ENCODE data around the gene BCDIN3D. TPM values are rescaled to one million over a fixed set of nuclear protein-coding genes. Genes with fewer than 3 reads are reported as not detected.

Gene BCDIN3D
- total RNA-seq, 1 experiment from 2014 or later, result 6.2 TPM

DNA sequence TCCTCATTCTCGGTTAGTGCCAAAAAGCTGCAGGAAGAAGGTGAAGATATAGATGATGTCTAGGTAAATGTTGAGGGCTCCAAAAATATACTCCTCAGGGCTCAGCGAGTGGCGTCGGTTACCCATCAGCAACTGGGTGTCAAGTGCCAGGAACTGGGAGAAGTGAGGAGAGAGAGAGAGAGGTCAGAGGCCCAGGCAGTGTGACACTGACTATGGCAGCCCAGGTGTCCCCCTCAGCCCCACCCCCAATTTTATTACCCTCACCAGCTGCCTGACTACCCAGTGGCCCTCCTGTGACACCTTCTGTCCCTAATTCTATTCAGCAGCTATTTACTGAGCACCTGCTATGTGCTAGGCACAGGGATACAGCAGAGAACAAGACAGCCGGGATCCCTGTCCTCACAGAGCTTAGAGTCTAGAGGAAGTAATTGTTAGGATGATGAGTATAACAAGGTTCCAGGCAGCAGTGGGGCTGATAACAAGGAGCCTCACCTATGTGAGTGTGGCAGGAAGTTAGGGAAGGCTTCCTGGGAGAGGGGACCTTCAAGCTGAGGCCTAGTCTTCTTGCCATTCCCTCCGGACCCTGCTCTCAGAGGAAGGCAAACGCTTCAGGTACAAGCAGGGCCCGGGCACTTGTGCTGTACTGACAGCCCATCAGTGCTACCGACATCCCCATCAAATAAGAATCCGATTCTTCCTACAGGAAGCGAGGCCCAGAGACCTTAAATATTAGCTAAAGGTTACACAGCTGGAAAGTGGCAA is 27.8 kb upstream of the BCDIN3D start:
- no peaks in the 10 kb centered on the region for H3K36me3 Mint-ChIP-seq (ENCODE audit: insufficient read depth, unreplicated experiment)
- no peak for DNase-seq (ENCODE audit: unreplicated experiment)
- no TSS peak for BruUV-seq (replicated peaks)
- peaks cover 12% of the 10 kb centered on the region for H3K27me3 Mint-ChIP-seq (ENCODE audit: insufficient read depth, unreplicated experiment)
- TF ChIP-seq CTCF (IDR thresholded peaks at IDR 0.05; ENCODE audit: unreplicated experiment), result no peak
- no peaks in the 10 kb centered on the region for H3K9me3 Mint-ChIP-seq (ENCODE audit: unreplicated experiment)
- no peak overlapping the region for H3K4me3 Mint-ChIP-seq (ENCODE audit: unreplicated experiment)
- H3K4me1 Mint-ChIP-seq (ENCODE audit: insufficient read depth, unreplicated experiment), result peaks cover 10% of the 10 kb centered on the region
- CTCF ChIA-PET, result interaction anchor here (0.6 to 6.4 kb wide), 5 partner anchors 74 to 773 kb away, joined by 3 to 59 read pairs (median 3); no protein-coding TSS in a partner anchor
- intact Hi-C loops (cut with micrococcal nuclease), result no loop called here
- POLR2A ChIA-PET, result no interaction called here
- H3K27ac Mint-ChIP-seq (ENCODE audit: low read depth, unreplicated experiment), result no peak overlapping the region

DNA sequence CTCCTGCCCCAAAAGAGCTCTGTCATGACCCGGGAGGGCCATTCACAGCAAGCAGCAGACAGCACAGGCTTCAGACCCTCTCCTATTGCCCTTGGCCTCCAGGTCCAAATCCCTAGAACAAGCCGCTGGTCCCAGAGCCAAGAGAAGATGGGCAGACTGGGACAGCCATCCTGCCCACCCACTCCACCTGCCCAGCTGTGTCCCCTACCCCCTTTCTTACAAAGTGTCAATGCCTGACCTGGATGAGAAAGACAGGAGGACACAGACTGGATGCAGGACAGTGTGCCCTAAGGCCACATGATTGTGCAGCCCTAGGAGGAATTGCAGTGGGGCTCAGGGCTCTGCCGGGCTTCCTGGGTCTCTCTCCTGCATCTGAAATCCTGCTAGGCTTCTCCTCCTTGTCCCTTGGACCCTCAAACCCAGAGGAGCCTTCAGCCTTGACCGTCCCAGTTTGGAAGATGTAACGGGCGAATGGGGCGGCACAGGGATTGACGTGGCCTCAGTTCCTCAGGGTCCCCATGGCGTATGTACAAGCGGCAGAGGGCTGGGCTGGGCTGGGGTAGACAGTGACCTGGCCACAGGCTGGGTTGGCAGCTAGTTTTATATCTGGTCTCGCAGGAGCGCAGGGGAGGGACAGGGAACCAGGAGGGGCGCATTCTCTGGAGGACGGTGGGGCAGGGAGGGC is 27.1 kb upstream of the BCDIN3D start:
- no peak for DNase-seq (ENCODE audit: unreplicated experiment)
- Mint-ChIP-seq H3K27me3 (ENCODE audit: insufficient read depth, unreplicated experiment) (peaks cover 14% of the 10 kb centered on the region), H3K4me1 (ENCODE audit: insufficient read depth, unreplicated experiment) (peaks cover 10% of the 10 kb centered on the region), H3K4me3 (ENCODE audit: unreplicated experiment) (no peak overlapping the region), H3K36me3 (ENCODE audit: insufficient read depth, unreplicated experiment) (no peaks in the 10 kb centered on the region), H3K9me3 (ENCODE audit: unreplicated experiment) (no peaks in the 10 kb centered on the region), H3K27ac (ENCODE audit: low read depth, unreplicated experiment) (no peak overlapping the region)
- no peak for TF ChIP-seq CTCF (IDR thresholded peaks at IDR 0.05; ENCODE audit: unreplicated experiment)
- intact Hi-C loops (cut with micrococcal nuclease), result no loop called here
- ChIA-PET POLR2A (no interaction called here), CTCF (interaction anchor here (1.0 to 6.4 kb wide), 6 partner anchors 73 to 199 kb away, joined by 3 to 59 read pairs (median 15); no protein-coding TSS in a partner anchor)
- BruUV-seq (replicated peaks), result no TSS peak

DNA sequence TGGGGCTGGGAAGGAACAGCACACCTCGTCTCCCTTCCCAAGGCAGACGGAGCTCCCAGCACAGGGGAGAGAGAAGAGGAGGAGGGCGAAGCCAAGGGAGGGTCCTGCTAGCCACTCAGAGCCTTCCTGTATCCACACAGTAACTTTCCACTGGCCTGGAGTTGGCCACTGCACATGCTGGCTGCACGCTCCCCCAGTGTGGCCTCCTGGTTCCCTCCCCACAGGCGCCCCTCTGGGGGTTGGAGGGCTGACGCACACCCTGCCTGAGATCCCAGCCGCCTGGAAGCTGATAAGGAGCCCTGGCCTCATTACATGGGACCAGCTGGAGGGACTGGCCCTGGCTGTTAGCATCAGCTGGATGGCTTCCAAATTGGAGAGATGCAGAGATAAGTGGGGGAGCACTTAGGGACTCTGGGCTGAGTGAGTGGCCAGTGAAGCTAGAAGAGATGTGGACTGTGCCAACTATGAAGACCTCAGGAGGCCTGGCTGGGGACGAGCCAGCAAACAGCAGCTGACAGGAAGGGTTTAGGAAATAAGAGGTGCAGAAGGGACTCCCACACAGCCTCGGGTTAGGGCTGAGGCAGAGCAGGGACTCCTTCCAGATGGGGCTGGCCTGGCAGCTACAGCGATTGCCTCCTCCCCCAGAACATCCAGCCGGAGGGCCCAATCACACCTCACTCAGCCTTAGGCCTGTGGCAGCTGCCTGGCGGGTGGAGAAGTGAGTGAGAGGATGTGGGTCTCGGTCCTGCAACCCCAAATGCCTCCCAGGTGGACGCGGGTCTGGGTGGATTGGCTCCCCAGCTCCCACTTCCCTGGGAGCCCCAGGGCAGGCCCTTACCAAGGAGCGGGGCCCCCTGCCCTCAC is 26.3 kb upstream of the BCDIN3D start:
- Mint-ChIP-seq H3K27ac (ENCODE audit: low read depth, unreplicated experiment) (no peak overlapping the region), H3K9me3 (ENCODE audit: unreplicated experiment) (no peaks in the 10 kb centered on the region), H3K36me3 (ENCODE audit: insufficient read depth, unreplicated experiment) (no peaks in the 10 kb centered on the region), H3K4me3 (ENCODE audit: unreplicated experiment) (no peak overlapping the region), H3K27me3 (ENCODE audit: insufficient read depth, unreplicated experiment) (peaks cover 16% of the 10 kb centered on the region), H3K4me1 (ENCODE audit: insufficient read depth, unreplicated experiment) (peaks cover 10% of the 10 kb centered on the region)
- TF ChIP-seq CTCF (IDR thresholded peaks at IDR 0.05; ENCODE audit: unreplicated experiment), result no peak
- intact Hi-C loops (cut with micrococcal nuclease), result no loop called here
- CTCF ChIA-PET, result interaction anchor here (0.6 to 6.4 kb wide), 9 partner anchors 12 to 313 kb away, joined by 3 to 59 read pairs (median 4); partner anchors contain the start of gene COX14
- no TSS peak for BruUV-seq (replicated peaks)
- POLR2A ChIA-PET, result no interaction called here
- no peak for DNase-seq (ENCODE audit: unreplicated experiment)
